ENCODE measurements around the gene METAP1.

DNA sequence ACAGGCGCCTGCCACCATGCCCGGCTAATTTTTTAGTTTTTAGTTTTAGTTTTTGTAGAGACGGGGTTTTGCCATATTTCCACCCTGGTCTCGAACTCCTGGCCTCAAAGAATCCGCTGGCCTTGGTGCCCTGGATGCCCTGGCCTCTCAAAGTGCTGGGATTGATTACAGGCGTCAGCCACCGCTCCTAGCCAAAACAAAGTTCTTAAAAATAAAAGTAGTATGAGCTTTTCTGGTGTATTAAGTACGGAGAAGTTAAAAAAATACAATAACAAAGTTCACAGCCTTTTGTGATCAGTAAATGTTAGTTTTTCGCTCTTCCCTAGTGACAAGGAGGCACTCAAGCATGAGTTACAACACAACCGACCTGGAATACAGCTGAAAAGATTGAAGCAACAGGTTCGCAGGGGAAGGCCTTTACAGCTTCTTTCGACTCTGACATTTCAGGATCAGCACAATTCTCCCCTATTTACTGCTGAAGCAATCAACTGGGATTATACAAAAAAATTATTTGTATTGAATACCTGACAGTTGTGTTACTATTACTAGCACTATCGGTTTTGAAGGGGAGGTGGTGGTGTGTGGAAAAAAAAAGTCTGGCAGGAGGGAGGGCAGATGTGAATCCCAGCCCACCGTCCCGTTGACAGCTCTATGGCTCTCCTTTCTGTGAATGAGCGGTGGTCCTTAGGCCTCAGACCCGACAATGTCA lies 893 bp upstream of the METAP1 start:
- TF ChIP-seq POLR2AphosphoS2 (conservative IDR thresholded peaks at IDR 0.05; ENCODE audit: low read length) (no peak), EP300 (IDR thresholded peaks at IDR 0.05) (no peak), SREBF2 (IDR thresholded peaks at IDR 0.05) (no peak), JUN (IDR thresholded peaks at IDR 0.05) (no peak), HDAC2 (IDR thresholded peaks at IDR 0.05) (no peak), HEYL (CRISPR knock-in tag; IDR thresholded peaks at IDR 0.05) (no peak), NPAS2 (CRISPR knock-in tag; IDR thresholded peaks at IDR 0.05; ENCODE audit: borderline replicate concordance) (no peak), POLR2A (IDR thresholded peaks at IDR 0.05; ENCODE audit: low read length) (no peak), KDM5A (IDR thresholded peaks at IDR 0.05) (no peak)
- TF ChIP-seq, protein P1, sequence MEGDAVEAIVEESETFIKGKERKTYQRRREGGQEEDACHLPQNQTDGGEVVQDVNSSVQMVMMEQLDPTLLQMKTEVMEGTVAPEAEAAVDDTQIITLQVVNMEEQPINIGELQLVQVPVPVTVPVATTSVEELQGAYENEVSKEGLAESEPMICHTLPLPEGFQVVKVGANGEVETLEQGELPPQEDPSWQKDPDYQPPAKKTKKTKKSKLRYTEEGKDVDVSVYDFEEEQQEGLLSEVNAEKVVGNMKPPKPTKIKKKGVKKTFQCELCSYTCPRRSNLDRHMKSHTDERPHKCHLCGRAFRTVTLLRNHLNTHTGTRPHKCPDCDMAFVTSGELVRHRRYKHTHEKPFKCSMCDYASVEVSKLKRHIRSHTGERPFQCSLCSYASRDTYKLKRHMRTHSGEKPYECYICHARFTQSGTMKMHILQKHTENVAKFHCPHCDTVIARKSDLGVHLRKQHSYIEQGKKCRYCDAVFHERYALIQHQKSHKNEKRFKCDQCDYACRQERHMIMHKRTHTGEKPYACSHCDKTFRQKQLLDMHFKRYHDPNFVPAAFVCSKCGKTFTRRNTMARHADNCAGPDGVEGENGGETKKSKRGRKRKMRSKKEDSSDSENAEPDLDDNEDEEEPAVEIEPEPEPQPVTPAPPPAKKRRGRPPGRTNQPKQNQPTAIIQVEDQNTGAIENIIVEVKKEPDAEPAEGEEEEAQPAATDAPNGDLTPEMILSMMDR (IDR thresholded peaks at IDR 0.05) = no peak

Measured in A549 (cell line).